ENCODE measurements around the gene PDS5B. TPM values are rescaled to one million over a fixed set of nuclear protein-coding genes. Genes with fewer than 3 reads are reported as not detected.

Gene PDS5B
- total RNA-seq, 2 experiments from 2014 or later: 44.1 to 46.6 TPM

- peak within 1 kb of the TSS; percentile 99 for H3K27ac Mint-ChIP-seq
- ATAC-seq: peak; percentile 97
- H3K9me3 Mint-ChIP-seq: no peaks in the 10 kb centered on the region
- ChIA-PET CTCF (interaction anchor here (0.8 to 1.8 kb wide), 10 partner anchors 8 to 132 kb away, joined by 3 to 6 read pairs (median 3); partner anchors contain the start of gene PDS5B), POLR2A (interaction anchor here (0.7 to 1.1 kb wide), 5 partner anchors 8 to 107 kb away, joined by 3 to 4 read pairs (median 4); no protein-coding TSS in a partner anchor)
- peaks cover 42% of the 10 kb centered on the region for H3K36me3 Mint-ChIP-seq (ENCODE audit: low read depth)
- intact Hi-C loops (cut with micrococcal nuclease): loop anchor here (5.0 kb wide), 2 partner anchors 44 to 111 kb away; partner anchors contain the start of gene N4BP2L1
- DNase-seq: peak; percentile 95
- peaks cover 38% of the 10 kb centered on the region for H3K4me1 Mint-ChIP-seq (ENCODE audit: low read depth)
- H3K4me3 Mint-ChIP-seq: peak within 1 kb of the TSS; percentile 99
- H3K27me3 Mint-ChIP-seq: no peaks in the 10 kb centered on the region
- no peak for TF ChIP-seq CTCF (IDR thresholded peaks at IDR 0.05)
Observed at GRCh38 chr13:32538621-32539246, 47.5 kb upstream of the PDS5B start, which contains the start of gene N4BP2L2. TSS of gene N4BP2L2 (minus strand) at chr13:32538795. CDS start at chr13:32537027, 1,768 bp downstream.

GRCh38 chr13:32542221-32542620 is 44.0 kb upstream of the PDS5B start:
- no peak overlapping the region for H3K4me3 Mint-ChIP-seq

GRCh38 chr13:32545083-32545482 is 41.2 kb upstream of the PDS5B start:
- POLR2A ChIA-PET: no interaction called here
- no peak for DNase-seq
- no peak for ATAC-seq
- intact Hi-C loops (cut with micrococcal nuclease): no loop called here
- Mint-ChIP-seq H3K27me3 (no peaks in the 10 kb centered on the region), H3K9me3 (no peaks in the 10 kb centered on the region), H3K27ac (no peak overlapping the region), H3K4me3 (no peak overlapping the region), H3K4me1 (ENCODE audit: low read depth) (no peaks in the 10 kb centered on the region), H3K36me3 (ENCODE audit: low read depth) (no peaks in the 10 kb centered on the region)
- CTCF ChIA-PET: interaction anchor here (1.4 kb wide), 1 partner anchor 105 kb away, joined by 4 read pairs; no protein-coding TSS in a partner anchor
- TF ChIP-seq CTCF (IDR thresholded peaks at IDR 0.05): no peak

More at GRCh38 chr13:32542221-32542620, 44.0 kb upstream of the PDS5B start:
- ChIA-PET CTCF (interaction anchor here (0.7 to 2.3 kb wide), 2 partner anchors 14 to 39 kb away, joined by 4 to 6 read pairs; no protein-coding TSS in a partner anchor), POLR2A (no interaction called here)
- ATAC-seq (no peak), DNase-seq (no peak)
- no peak for TF ChIP-seq CTCF (IDR thresholded peaks at IDR 0.05)
- Mint-ChIP-seq H3K27me3 (no peaks in the 10 kb centered on the region), H3K4me1 (ENCODE audit: low read depth) (peaks cover 7% of the 10 kb centered on the region), H3K36me3 (ENCODE audit: low read depth) (peaks cover 12% of the 10 kb centered on the region), H3K27ac (no peak overlapping the region), H3K9me3 (no peaks in the 10 kb centered on the region)
- intact Hi-C loops (cut with micrococcal nuclease): no loop called here

- ChIA-PET POLR2A (no interaction called here), CTCF (no interaction called here)
- intact Hi-C loops (cut with micrococcal nuclease): no loop called here
- H3K4me1 Mint-ChIP-seq (ENCODE audit: low read depth): no peaks in the 10 kb centered on the region
- H3K27me3 Mint-ChIP-seq: no peaks in the 10 kb centered on the region
- ATAC-seq (no peak), DNase-seq (no peak)
- no peaks in the 10 kb centered on the region for H3K9me3 Mint-ChIP-seq
- no peaks in the 10 kb centered on the region for H3K36me3 Mint-ChIP-seq (ENCODE audit: low read depth)
- no peak overlapping the region for H3K4me3 Mint-ChIP-seq
- H3K27ac Mint-ChIP-seq: no peak overlapping the region
- no peak for TF ChIP-seq CTCF (IDR thresholded peaks at IDR 0.05)
Observed at GRCh38 chr13:32548837-32549236, 37.4 kb upstream of the PDS5B start.

- ChIA-PET CTCF (no interaction called here), POLR2A (no interaction called here)
- no peak overlapping the region for H3K27ac Mint-ChIP-seq
- H3K36me3 Mint-ChIP-seq (ENCODE audit: low read depth): no peaks in the 10 kb centered on the region
- H3K27me3 Mint-ChIP-seq: no peaks in the 10 kb centered on the region
- intact Hi-C loops (cut with micrococcal nuclease): no loop called here
- no peak for TF ChIP-seq CTCF (IDR thresholded peaks at IDR 0.05)
- H3K4me3 Mint-ChIP-seq: no peak overlapping the region
- DNase-seq (no peak), ATAC-seq (no peak)
- H3K4me1 Mint-ChIP-seq (ENCODE audit: low read depth): no peaks in the 10 kb centered on the region
- H3K9me3 Mint-ChIP-seq: no peaks in the 10 kb centered on the region
Observed at GRCh38 chr13:32549788-32550187, 36.5 kb upstream of the PDS5B start.

All from activated CD8-positive, alpha-beta T cell treated with anti-CD3 and anti-CD28 coated beads for 36 hours (primary cell).